Glomerular visceral epithelial cell (primary cell): ENCODE results near the gene FGD2.
A peak's percentile ranks its signal among the peaks of the same experiment; 100 is the strongest.

Source experiments
- DNase-seq: peaks from one replicate; pipeline ENCODE4 v3.0.0-alpha.2; 2016; ENCODE audit errors: extremely low spot score

The FGD2 gene, protein sequence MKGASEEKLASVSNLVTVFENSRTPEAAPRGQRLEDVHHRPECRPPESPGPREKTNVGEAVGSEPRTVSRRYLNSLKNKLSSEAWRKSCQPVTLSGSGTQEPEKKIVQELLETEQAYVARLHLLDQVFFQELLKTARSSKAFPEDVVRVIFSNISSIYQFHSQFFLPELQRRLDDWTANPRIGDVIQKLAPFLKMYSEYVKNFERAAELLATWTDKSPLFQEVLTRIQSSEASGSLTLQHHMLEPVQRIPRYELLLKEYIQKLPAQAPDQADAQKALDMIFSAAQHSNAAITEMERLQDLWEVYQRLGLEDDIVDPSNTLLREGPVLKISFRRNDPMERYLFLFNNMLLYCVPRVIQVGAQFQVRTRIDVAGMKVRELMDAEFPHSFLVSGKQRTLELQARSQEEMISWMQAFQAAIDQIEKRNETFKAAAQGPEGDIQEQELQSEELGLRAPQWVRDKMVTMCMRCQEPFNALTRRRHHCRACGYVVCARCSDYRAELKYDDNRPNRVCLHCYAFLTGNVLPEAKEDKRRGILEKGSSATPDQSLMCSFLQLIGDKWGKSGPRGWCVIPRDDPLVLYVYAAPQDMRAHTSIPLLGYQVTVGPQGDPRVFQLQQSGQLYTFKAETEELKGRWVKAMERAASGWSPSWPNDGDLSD

DNA sequence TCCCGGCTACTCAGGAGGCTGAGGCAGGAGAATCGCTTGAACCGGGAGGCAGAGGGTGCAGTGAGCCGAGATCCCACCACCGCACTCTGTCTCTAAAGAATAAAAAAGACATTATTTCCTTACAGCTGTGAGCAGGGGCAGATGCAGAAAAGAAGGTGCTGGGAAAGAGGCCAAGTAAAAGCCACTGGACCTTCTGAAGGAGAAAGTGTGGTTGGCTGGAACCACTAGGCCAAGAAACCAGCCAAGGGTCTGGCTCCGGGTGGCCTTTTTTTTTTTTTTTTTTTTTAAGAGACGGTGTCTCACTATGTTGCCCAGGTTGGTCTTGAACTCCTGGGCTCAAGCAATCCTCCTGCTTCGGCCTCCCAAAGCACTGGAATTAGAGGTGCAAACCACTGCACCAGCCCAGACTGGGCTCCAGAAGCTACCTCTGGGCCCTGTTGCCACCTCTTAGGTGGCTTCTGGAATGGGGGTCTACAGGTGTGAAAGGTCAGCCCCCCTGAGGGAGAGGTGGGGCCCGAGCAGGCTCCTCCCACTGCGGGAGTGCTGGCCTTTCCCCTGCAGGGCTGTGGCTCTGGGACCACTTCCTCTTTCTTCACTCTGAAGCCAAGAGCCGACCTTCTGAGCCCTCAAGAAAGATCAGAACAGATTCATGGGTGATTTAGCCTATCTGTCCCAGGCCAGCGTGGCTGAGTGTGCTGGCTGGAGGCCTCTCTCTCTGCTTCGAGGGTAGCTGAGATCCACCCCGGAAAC lies at the start of gene FGD2:
TSS of gene FGD2 (plus strand) at position 595 of the 750 bp plus-strand sequence. CDS start 163 bp downstream, outside the sequence.
- DNase-seq: peak; percentile 40

- DNase-seq: no peak
Observed at GRCh38 chr6:36955671-36956445, 49.6 kb upstream of the FGD2 start.

- no peak for DNase-seq
Observed at GRCh38 chr6:36956446-36956820, 49.0 kb upstream of the FGD2 start.

- no peak for DNase-seq
Observed at GRCh38 chr6:36957773-36958271, 47.6 kb upstream of the FGD2 start.

- no peak for DNase-seq
Observed at GRCh38 chr6:36958775-36959554, 46.5 kb upstream of the FGD2 start.

DNA sequence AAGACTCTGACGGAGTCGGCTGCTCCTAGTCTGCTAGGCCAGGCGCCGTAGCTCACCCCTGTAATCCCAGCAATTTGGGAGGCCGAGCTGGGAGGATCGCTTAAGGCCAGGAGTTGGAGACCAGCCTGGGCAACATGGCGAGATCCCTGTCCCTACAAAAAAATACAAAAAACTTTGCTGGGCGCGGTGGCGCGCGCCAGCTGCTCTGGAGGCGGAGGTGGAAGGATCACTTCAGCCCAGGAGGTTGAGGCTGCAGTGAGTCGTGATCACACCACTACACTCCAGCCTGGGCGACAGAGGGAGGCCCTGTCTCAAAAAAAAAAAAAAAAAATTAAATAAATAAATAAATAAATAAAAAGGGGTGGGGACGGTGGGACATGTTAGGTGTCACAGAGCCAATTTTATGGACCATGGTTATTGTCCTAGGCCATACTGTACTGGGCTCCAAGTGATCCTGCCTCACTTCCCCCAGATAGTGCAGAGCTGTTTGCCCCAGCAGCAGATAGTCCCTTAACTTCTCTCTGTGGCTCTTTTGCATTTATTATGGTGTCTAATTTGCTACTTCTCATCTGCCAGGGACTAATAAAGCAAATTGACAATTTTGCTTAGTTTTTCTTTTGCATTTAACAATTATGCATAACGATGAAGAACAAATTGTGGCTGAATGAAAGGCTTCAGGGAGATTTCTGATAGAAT lies 45.8 kb upstream of the FGD2 start:
- DNase-seq: no peak

DNA sequence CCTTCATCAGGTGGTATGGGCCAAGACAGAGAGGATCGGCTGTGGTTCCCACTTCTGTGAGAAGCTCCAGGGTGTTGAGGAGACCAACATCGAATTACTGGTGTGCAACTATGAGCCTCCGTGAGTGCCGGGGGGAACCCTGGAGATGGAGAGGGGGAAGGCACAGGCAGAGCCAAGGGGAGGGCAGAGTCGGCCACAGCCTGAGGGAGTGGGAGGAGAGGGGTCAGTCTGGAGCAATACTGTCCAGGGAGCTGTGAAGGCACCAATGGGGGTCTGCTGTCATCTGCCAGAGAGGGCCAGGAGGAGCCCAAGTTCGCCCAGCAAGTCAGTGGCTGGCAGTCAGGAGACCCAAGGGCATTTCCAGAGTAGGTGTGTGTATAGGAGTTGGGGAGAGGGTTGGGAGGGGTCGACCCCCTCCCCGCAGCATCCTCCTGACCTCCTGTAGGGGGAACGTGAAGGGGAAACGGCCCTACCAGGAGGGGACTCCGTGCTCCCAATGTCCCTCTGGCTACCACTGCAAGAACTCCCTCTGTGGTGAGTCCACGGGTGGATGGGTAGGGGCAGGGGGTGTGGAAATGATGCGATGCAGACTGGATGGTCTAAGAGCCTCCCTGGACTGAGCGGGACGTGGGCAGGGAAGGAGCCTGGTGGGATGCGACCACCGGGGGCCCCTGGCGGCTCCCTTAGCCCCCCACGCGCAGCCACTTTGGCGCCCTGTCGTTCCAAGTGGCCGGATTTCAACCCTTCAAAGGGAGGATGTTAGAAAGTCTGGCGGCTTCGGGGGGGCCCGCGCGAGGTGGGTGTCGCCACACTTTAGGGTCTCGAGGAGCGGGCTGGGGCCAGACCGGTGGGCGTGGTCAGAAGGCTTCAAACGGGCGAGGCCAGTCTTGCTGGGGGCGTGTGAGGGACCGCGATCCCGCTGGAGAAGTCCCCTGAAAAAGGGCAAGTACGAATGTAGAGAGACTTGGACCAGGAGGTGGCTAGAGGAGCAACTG lies 43.7 kb upstream of the FGD2 start:
- no peak for DNase-seq

DNA sequence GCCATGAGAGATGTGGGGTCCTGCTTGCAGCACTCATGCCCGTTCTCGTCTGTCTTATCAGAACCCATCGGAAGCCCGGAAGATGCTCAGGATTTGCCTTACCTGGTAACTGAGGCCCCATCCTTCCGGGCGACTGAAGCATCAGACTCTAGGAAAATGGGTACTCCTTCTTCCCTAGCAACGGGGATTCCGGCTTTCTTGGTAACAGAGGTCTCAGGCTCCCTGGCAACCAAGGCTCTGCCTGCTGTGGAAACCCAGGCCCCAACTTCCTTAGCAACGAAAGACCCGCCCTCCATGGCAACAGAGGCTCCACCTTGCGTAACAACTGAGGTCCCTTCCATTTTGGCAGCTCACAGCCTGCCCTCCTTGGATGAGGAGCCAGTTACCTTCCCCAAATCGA lies 42.6 kb upstream of the FGD2 start:
- DNase-seq: peak; percentile 33

GRCh38 chr6:36963451-36964290 lies 41.8 kb upstream of the FGD2 start:
- peak; percentile 53 for DNase-seq

DNA sequence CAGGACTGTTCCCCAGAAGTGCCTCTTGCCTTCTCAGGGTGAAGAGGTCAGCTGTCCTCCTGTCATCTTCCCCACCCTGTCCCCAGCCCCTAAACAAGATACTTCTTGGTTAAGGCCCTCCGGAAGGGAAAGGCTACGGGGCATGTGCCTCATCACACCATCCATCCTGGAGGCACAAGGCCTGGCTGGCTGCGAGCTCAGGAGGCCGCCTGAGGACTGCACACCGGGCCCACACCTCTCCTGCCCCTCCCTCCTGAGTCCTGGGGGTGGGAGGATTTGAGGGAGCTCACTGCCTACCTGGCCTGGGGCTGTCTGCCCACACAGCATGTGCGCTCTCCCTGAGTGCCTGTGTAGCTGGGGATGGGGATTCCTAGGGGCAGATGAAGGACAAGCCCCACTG lies 41.1 kb upstream of the FGD2 start:
- no peak for DNase-seq

DNA sequence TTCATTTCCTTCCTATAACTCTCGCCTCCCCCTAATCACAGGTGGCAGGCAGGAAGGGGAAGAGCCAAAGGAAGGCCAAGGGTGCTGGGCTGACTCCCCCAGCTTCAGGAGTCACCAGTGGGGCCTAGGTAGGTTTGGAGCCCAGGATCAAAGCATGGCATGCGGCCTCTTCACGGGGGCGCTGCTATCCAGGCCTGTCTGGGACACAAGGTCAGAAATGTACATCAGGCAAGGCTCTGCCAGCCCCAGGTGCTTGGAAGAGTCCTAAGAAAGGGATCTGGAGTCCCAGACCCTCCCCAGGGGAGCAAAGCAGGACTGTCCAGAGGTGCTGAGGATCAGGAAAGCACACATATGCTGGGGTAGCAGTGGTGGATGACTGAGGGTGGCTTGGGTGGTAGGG lies 40.5 kb upstream of the FGD2 start:
- DNase-seq: no peak

DNA sequence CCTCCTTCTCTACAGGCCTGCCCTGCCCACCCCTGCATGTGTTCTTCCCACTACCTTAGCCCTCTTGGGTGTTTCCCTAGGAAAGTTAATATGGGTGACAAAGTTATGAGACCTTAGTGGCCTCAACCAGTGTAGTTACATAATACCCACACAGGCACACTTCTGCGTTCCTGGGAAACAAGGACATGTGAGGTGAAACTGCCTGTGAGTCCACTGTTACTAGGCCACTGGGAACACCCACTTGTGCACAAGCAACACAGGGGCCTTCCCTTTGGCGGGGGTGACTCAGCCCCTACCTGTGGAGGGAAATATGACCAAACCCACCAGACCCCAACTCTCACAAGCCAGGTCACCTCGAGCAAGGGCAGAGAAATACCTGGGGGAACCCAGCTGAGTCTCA lies 38.2 kb upstream of the FGD2 start:
- DNase-seq: no peak

DNA sequence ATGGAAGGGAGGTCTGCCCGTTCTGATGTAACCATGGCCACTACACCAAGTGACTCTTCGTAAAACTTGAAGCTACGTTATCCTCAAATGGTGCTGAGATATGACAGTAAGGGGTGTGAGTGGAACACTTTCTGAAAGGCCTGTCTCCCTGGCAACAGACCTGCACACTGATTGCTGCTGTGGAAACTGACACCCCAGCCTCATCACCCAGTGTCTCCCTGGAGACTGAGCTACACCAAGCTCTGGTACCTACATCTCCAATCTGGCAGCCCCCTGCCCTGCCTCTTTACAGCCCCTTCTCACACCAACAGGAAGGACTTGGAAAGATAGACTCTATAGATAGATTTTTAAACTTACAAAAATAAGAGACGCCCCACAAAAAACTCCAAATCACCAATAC lies 37.7 kb upstream of the FGD2 start:
- DNase-seq: no peak

DNA sequence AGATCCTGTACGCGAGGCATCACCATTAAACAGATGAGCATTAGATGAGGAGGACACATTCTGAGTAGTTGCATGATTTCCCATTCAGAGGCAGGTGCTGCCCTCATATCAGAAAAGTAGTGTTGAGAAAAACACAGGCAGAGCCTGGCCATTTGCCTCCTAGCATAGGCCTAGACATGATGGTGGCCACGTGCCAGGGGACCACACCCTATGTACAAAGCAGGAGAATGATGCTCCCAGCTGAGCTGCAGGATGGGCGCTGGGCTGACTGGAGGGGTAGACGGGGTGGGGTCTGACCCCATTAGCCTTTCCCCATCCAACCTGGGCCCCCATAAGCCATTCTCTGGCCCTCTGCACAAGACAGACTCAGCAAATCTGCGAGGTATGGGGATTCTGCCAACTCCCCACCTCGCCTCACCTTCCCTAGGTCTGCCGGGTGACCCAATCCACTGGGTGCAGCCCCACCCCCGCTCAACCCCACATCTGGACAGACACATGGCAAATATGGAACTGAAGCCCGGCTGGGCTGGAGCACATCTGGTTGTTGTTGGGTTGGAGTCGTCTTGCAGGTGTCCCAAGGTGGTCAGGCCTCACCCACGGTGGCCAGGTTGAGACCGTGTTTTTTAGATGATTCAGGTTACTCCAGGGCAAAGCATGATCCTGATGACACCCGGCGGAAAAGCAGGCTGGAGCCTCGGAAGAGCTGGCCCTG lies 37.0 kb upstream of the FGD2 start:
- DNase-seq: no peak

- no peak for DNase-seq
Observed at GRCh38 chr6:36969240-36969691, 36.2 kb upstream of the FGD2 start.

DNA sequence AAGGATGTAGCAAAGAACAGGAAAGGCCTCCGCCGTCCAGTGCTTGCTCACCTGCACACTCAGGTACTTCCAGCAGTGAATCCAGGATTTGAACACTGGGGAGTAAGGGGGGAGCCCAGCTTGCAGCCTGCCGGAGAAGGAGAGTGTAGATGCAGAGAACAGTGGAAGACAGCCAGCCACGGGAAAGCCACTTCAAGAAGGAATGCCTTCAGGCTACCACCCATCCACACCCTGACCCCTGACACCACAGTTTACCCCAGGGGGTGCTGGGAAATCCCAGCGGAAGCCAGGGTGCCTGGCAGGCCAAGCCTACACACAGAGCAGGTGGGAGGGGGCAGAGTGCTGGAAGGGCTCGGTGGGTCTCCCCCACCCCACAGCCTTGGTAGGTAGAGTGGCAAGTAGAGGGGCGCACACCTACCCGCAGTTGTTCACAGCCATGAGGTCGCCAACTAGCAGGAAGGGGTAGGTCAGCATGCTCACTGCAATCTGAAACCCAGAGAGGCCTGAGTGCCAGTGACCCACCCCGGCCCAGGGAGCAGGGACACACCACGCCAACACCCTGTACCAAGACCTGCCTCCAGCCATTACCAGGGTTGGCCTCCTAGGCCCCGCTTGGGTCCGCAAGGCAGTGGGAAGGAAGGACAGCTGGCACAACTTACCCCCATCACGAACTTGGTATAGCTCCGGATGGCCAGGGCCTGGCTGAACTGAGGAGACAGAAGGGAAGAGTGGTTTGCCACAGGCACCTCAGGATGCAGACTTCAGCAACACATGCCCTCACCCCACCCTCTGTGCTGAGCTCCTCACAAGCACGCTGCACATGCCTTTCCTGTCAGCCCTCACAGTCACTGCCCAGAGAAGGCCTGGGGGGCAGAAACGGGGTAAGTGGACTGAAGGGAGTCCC lies 35.2 kb upstream of the FGD2 start:
- DNase-seq: no peak
